ENCODE measurements around the gene MUC5B.

DNA sequence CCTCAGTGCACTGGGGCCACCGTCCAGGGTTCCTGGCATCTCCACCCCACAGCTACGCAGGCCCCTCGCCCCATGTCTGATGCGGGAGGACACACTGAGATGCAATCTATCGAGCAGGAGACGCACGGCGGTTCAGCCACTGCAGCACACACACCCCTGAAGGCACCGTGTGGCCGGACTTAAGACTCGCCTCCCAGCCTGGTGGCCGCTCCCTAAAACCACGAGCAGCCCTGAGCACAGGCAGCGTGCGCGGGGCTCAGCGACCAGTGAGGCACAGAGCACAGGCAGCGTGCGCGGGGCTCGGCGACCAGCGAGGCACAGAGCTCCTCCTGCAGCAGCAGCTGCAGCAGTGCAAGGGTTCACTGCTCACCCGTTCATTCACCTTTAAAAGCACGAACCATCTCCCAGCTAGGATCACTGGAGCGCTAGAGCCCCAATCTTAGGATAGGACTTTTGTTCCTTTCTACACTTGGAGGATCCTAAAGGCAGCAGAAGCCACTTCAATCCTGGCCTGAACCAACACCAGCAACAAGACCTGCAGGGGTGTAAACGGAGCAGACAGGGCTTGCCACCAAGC, 55.2 kb downstream of the MUC5B start:
- TF ChIP-seq POLR2A (IDR thresholded peaks at IDR 0.05), result no peak
- TF ChIP-seq, protein P1, sequence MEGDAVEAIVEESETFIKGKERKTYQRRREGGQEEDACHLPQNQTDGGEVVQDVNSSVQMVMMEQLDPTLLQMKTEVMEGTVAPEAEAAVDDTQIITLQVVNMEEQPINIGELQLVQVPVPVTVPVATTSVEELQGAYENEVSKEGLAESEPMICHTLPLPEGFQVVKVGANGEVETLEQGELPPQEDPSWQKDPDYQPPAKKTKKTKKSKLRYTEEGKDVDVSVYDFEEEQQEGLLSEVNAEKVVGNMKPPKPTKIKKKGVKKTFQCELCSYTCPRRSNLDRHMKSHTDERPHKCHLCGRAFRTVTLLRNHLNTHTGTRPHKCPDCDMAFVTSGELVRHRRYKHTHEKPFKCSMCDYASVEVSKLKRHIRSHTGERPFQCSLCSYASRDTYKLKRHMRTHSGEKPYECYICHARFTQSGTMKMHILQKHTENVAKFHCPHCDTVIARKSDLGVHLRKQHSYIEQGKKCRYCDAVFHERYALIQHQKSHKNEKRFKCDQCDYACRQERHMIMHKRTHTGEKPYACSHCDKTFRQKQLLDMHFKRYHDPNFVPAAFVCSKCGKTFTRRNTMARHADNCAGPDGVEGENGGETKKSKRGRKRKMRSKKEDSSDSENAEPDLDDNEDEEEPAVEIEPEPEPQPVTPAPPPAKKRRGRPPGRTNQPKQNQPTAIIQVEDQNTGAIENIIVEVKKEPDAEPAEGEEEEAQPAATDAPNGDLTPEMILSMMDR (IDR thresholded peaks at IDR 0.05), result no peak

Data from ovary (tissue), 3 donors.